ENCODE results near the gene HSFX3.
"Not testable (repeated sequence)": the region's sequence is repeated elsewhere in the genome, so short reads cannot be mapped to it uniquely, and the experiment has no call there.

HSFX3 gene

GRCh38 chrX:149549701-149550100 lies at the start of gene HSFX3:
HSFX3 (minus strand) TSS chrX:149549924; CDS start chrX:149549852, 72 bp downstream.
- DNase-seq = not testable (repeated sequence)

- DNase-seq = not testable (repeated sequence)
Observed at GRCh38 chrX:149598603-149599002, 48.9 kb upstream of the HSFX3 start.

GRCh38 chrX:149595943-149596342 lies 46.2 kb upstream of the HSFX3 start:
- DNase-seq = not testable (repeated sequence)

GRCh38 chrX:149595214-149595613 lies 45.5 kb upstream of the HSFX3 start, which contains the start of gene HSFX2:
HSFX2 (minus strand) TSS chrX:149595314; CDS start chrX:149594700, 614 bp downstream.
- not testable (repeated sequence) for DNase-seq

- DNase-seq = not testable (repeated sequence)
Observed at GRCh38 chrX:149590993-149591392, 41.3 kb upstream of the HSFX3 start.

- not testable (repeated sequence) for DNase-seq
Observed at GRCh38 chrX:149587359-149587758, 37.6 kb upstream of the HSFX3 start, which contains the start of gene MAGEA9B. MAGEA9B (minus strand) TSS chrX:149587459; CDS start chrX:149583179, 4,280 bp downstream.

GRCh38 chrX:149585631-149586030 lies 35.9 kb upstream of the HSFX3 start:
- DNase-seq = not testable (repeated sequence)

- not testable (repeated sequence) for DNase-seq
Observed at GRCh38 chrX:149573456-149573855, 23.7 kb upstream of the HSFX3 start.

- no peak for DNase-seq
Observed at GRCh38 chrX:149572743-149573142, 23.0 kb upstream of the HSFX3 start.

- DNase-seq = no peak
Observed at GRCh38 chrX:149571770-149572169, 22.0 kb upstream of the HSFX3 start.

- DNase-seq = no peak
Observed at GRCh38 chrX:149570668-149571067, 20.9 kb upstream of the HSFX3 start.

- DNase-seq = no peak
Observed at GRCh38 chrX:149569770-149570169, 20.0 kb upstream of the HSFX3 start.

GRCh38 chrX:149568701-149569296 lies 19.1 kb upstream of the HSFX3 start:
- no peak for DNase-seq

GRCh38 chrX:149567621-149568417 lies 18.1 kb upstream of the HSFX3 start:
- DNase-seq = no peak

GRCh38 chrX:149563359-149563758 lies 13.6 kb upstream of the HSFX3 start:
- DNase-seq = no peak

- DNase-seq = not testable (repeated sequence)
Observed at GRCh38 chrX:149555251-149555650, 5.5 kb upstream of the HSFX3 start.

GRCh38 chrX:149551939-149552248 lies 2.2 kb upstream of the HSFX3 start:
- not testable (repeated sequence) for DNase-seq

- not testable (repeated sequence) for DNase-seq
Observed at GRCh38 chrX:149551245-149551938, 1.7 kb upstream of the HSFX3 start.

- DNase-seq = not testable (repeated sequence)
Observed at GRCh38 chrX:149550454-149550853, 730 bp upstream of the HSFX3 start.

- DNase-seq = not testable (repeated sequence)
Observed at GRCh38 chrX:149547782-149548181, 1.9 kb downstream of the HSFX3 start.

- DNase-seq = not testable (repeated sequence)
Observed at GRCh38 chrX:149546962-149547361, 2.8 kb downstream of the HSFX3 start.

Data from amygdala (tissue), 56 donors.